ENCODE measurements around the gene DDX4.

Gene DDX4

GRCh38 chr5:55712023-55712859 lies 25.6 kb upstream of the DDX4 start, which contains the start of gene SLC38A9:
TSS of gene SLC38A9 (minus strand) at chr5:55712324. CDS start at chr5:55697958, 14,366 bp downstream.
- no peaks in the 10 kb centered on the region for H3K27me3 ChIP-seq (ENCODE audit: control insufficient read depth, insufficient read depth, low read length)
- no peaks in the 10 kb centered on the region for H3K4me1 ChIP-seq
- TF ChIP-seq CTCF (IDR thresholded peaks at IDR 0.05): no peak
- peak within 1 kb of the TSS; percentile 77 for H3K4me2 ChIP-seq (ENCODE audit: low read length)
- H3K9me3 ChIP-seq (ENCODE audit: control insufficient read depth, low read length): no peaks in the 10 kb centered on the region
- H3K9ac ChIP-seq: peak within 1 kb of the TSS; percentile 5
- H2AFZ ChIP-seq: peak within 1 kb of the TSS; percentile 90
- no peaks in the 10 kb centered on the region for H3K36me3 ChIP-seq (ENCODE audit: control insufficient read depth, insufficient read depth, low read length)
- peak within 1 kb of the TSS; percentile 34 for H3K27ac ChIP-seq
- peaks cover 19% of the 10 kb centered on the region for H3K79me2 ChIP-seq
- peak within 1 kb of the TSS; percentile 96 for H3K4me3 ChIP-seq (ENCODE audit: low read depth, low read length)

GRCh38 chr5:55713871-55714270 lies 24.0 kb upstream of the DDX4 start:
- H3K79me2 ChIP-seq: peaks cover 19% of the 10 kb centered on the region
- no peaks in the 10 kb centered on the region for H3K9me3 ChIP-seq (ENCODE audit: control insufficient read depth, low read length)
- H3K36me3 ChIP-seq (ENCODE audit: control insufficient read depth, insufficient read depth, low read length): no peaks in the 10 kb centered on the region
- no peak overlapping the region for H3K4me2 ChIP-seq (ENCODE audit: low read length)
- no peaks in the 10 kb centered on the region for H3K4me1 ChIP-seq
- no peak overlapping the region for H3K4me3 ChIP-seq (ENCODE audit: low read depth, low read length)
- H2AFZ ChIP-seq: no peak overlapping the region
- no peak overlapping the region for H3K27ac ChIP-seq
- H3K9ac ChIP-seq: no peak overlapping the region
- TF ChIP-seq CTCF (IDR thresholded peaks at IDR 0.05): no peak
- no peaks in the 10 kb centered on the region for H3K27me3 ChIP-seq (ENCODE audit: control insufficient read depth, insufficient read depth, low read length)

DNA sequence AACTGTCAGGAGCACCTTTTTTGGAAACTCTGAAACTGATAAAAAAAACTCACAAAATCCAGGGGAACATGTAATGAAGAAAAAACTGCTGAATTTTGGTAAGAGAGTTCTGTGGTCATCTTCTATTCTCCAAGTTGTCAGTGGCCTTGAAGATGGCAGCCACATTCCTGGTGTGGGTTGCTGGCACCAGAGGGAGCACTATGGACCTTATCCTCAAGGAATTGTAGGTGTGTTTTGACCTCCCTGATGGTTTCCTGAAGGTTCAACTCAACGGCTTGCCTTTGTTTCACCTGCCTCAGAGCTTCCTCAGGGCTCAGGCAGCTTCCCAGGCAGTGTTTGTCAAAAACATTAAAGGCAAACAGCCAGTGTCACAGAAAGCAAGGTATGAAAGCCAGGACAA lies 23.5 kb upstream of the DDX4 start:
- Histone ChIP-seq H3K4me3 (ENCODE audit: low read depth, low read length) (no peak overlapping the region), H3K79me2 (peaks cover 19% of the 10 kb centered on the region), H3K36me3 (ENCODE audit: control insufficient read depth, insufficient read depth, low read length) (no peaks in the 10 kb centered on the region), H2AFZ (no peak overlapping the region), H3K4me2 (ENCODE audit: low read length) (no peak overlapping the region), H3K27ac (no peak overlapping the region), H3K9me3 (ENCODE audit: control insufficient read depth, low read length) (no peaks in the 10 kb centered on the region), H3K27me3 (ENCODE audit: control insufficient read depth, insufficient read depth, low read length) (no peaks in the 10 kb centered on the region), H3K9ac (no peak overlapping the region), H3K4me1 (no peaks in the 10 kb centered on the region)
- TF ChIP-seq CTCF (IDR thresholded peaks at IDR 0.05): no peak

DNA sequence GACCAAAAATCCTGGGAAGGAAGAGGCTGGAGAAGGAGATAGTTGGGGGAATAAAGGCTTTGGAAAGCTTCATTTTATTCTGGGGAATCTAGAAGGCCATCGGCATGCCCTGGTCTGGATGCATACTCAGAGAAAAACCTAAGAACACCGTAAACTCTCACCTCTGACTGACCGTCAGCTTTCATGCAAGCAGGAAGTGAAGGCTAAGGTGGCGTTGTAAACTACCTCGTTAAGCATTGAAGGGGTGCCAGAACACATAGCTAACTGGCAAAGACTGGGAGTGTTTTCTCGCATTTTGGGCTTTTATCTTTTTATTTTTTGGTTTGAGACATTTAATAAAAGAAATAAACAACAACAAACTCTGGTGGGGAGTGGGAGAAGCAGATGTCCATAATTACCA lies 23.1 kb upstream of the DDX4 start:
- Histone ChIP-seq H3K79me2 (peaks cover 19% of the 10 kb centered on the region), H3K36me3 (ENCODE audit: control insufficient read depth, insufficient read depth, low read length) (no peaks in the 10 kb centered on the region), H3K4me1 (no peaks in the 10 kb centered on the region), H2AFZ (no peak overlapping the region), H3K4me3 (ENCODE audit: low read depth, low read length) (no peak overlapping the region), H3K27me3 (ENCODE audit: control insufficient read depth, insufficient read depth, low read length) (no peaks in the 10 kb centered on the region), H3K4me2 (ENCODE audit: low read length) (no peak overlapping the region), H3K9ac (no peak overlapping the region), H3K9me3 (ENCODE audit: control insufficient read depth, low read length) (no peaks in the 10 kb centered on the region), H3K27ac (no peak overlapping the region)
- no peak for TF ChIP-seq CTCF (IDR thresholded peaks at IDR 0.05)
